H1 (cell line): Measurements from ENCODE around the gene FOSL2.

ENCODE experiments used
- CTCF ChIP-seq, 3 experiments: IDR thresholded peaks; 1 replicate in 2 of 3; 2 replicates in 1 of 3; pipeline versions ENCODE4 v1.5.1 to v1.6.1; 2011; ENCODE audit warnings: low read length in 3 of 3, mild to moderate bottlenecking in 3 of 3, inconsistent platforms in 2 of 3, low read depth in 1 of 3, moderate library complexity in 1 of 3; ENCODE audit not compliant: insufficient read depth in 1 of 3; ENCODE audit errors: control extremely low read depth in 1 of 3
- EZH2 ChIP-seq: fragments of 200-600 bp; sonication (generic); IDR thresholded peaks from 2 replicates; pipeline ENCODE4 v1.7.1; 2012; ENCODE audit warnings: low read depth, mild to moderate bottlenecking, moderate library complexity, low read length, inconsistent platforms; ENCODE audit not compliant: severe bottlenecking
- MAFK ChIP-seq: IDR thresholded peaks from 2 replicates; pipeline ENCODE4 v1.6.1; 2012; ENCODE audit warnings: low read depth, mild to moderate bottlenecking, improper control_type of control experiment, low read length
- MAX ChIP-seq: IDR thresholded peaks from 2 replicates; pipeline ENCODE4 v1.6.1; 2012; ENCODE audit warnings: inconsistent platforms
- POLR2A ChIP-seq, 2 experiments: IDR thresholded peaks; 1 replicate in 1 of 2; 2 replicates in 1 of 2; pipeline ENCODE4 v1.6.1; 2011; ENCODE audit warnings: low read depth in 2 of 2, low read length in 2 of 2, mild to moderate bottlenecking in 2 of 2; ENCODE audit errors: control extremely low read depth in 1 of 2
- POLR2AphosphoS5 ChIP-seq: IDR thresholded peaks from 2 replicates; pipeline ENCODE4 v1.6.1; 2011; ENCODE audit warnings: low read depth, low read length
- RAD21 ChIP-seq, 2 experiments: IDR thresholded peaks in 1 of 2; conservative IDR thresholded peaks in 1 of 2; 2 replicates each; pipeline ENCODE4 v1.6.1; 2011; ENCODE audit warnings: low read depth in 2 of 2, low read length in 2 of 2, improper control_type of control experiment in 1 of 2, inconsistent platforms in 1 of 2, mild to moderate bottlenecking in 1 of 2, moderate library complexity in 1 of 2
- RXRA ChIP-seq: IDR thresholded peaks from 2 replicates; pipeline ENCODE4 v1.6.1; 2011; ENCODE audit warnings: low read depth, mild to moderate bottlenecking, low read length, moderate library complexity; ENCODE audit not compliant: insufficient read depth
- ZNF274 ChIP-seq: IDR thresholded peaks from 2 replicates; pipeline ENCODE4 v1.7.0; 2012; ENCODE audit warnings: low read length, borderline replicate concordance; ENCODE audit errors: extremely low read depth
- TF ChIP-seq, protein P1 (sequence below): IDR thresholded peaks from 2 replicates; pipeline ENCODE4 v1.6.1; 2011; ENCODE audit warnings: low read depth, mild to moderate bottlenecking, low read length; ENCODE audit not compliant: insufficient read depth

- TF ChIP-seq MAFK, result no peak
- no peak for TF ChIP-seq RAD21 (IDR thresholded peaks at IDR 0.05 in 1 of 2, conservative IDR thresholded peaks at IDR 0.05 in 1 of 2; ENCODE audit: low read depth in 2 of 2, low read length in 2 of 2)
- no peak for TF ChIP-seq CTCF (IDR thresholded peaks at IDR 0.05; ENCODE audit: control extremely low read depth in 1 of 3, insufficient read depth in 1 of 3, low read depth in 1 of 3, low read length in 3 of 3)
- no peak for TF ChIP-seq ZNF274
- TF ChIP-seq POLR2AphosphoS5, result no peak
- no peak for TF ChIP-seq POLR2A (IDR thresholded peaks at IDR 0.05; ENCODE audit: control extremely low read depth in 1 of 2, low read depth in 2 of 2, low read length in 2 of 2)
- TF ChIP-seq MAX, result no peak
- TF ChIP-seq, protein P1, sequence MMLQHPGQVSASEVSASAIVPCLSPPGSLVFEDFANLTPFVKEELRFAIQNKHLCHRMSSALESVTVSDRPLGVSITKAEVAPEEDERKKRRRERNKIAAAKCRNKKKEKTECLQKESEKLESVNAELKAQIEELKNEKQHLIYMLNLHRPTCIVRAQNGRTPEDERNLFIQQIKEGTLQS, result no peak
- no peak for TF ChIP-seq RXRA
- no peak for TF ChIP-seq EZH2
Measured at GRCh38 chr2:28364610-28365009, 28.0 kb upstream of the FOSL2 start.
